Measurements from ENCODE around the gene HES4.
"Not testable (repeated sequence)": the region's sequence is repeated elsewhere in the genome, so short reads cannot be mapped to it uniquely, and the experiment has no call there.

Gene HES4

DNA sequence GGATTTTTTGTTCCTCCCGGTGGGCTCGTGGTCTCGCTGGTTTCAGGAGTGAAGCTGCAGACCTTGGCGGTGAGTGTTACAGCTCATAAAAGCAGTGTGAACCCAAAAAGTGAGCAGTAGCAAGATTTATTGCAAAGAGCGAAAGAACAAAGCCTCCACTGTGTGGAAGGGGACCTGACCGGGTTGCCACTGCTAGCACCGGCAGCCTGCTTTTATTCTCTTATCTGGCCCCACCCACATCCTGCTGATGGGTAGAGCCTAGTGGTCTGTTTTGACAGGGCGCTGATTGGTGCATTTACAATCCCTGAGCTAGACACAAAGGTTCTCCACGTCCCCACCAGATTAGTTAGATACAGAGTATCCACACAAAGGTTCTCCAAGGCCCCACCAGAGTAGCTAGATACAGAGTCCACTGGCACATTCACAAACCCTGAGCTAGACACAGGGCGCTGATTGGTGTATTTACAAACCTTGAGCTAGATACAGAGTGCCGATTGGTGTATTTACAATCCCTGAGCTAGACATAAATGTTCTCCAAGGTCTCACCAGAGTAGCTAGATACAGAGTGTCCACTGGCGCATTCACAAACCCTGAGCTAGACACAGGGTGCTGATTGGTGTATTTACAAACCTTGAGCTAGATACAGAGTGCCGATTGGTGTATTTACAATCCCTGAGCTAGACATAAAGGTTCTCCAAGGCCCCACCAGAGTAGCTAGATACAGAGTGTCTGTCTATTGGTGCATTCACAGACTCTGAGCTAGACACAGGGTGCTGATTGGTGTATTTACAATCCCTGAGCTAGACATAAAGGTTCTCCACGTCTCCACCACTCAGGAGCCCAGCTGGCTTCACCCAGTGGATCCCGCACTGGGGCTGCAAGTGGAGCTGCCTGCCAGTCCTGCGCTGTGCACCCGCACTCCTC, 17.8 kb upstream of the HES4 start:
- DNase-seq: not testable (repeated sequence)

DNA sequence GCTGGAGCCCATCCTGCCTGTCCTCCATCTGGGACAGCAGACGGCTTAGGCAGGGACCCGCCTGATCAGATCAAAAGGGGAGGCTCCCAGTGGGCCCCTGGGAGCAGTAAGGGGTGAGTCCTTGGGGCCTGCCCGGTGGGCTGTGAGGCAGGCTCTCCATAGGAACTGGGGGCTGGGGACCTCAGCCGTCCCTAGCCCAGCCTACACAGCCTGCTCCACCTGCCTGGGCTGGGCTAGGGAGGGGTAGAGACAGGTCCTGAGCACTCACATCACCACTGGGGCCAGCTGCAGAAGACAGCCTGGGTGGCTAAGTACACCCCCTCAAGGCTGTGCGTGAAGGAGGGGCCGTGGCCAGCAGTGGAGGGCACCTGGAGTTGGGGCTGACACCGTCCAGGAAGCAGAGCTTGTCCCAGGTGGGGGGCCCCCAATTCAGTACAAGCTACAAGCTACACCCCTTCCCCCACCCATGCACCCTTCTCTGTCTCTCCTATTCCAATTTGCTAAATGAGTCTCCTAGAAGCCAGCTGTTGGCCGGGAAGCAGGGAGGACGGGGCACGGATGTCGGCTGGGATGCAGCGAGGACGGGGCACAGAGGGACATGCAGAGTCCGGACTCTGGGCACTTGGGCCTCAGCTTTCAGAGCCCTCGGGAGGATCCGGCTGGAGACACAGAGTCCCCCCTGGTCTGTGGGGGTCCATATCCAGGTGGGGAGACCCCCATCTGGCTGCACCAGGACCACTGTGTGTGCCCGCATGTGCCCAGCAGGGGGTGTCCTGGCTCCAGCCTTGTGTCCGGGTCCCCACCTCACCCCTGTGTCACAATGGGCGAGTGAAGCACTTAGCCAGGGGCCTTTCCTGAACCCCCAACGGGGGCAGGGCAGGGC, 15.1 kb upstream of the HES4 start:
- DNase-seq: no peak

DNA sequence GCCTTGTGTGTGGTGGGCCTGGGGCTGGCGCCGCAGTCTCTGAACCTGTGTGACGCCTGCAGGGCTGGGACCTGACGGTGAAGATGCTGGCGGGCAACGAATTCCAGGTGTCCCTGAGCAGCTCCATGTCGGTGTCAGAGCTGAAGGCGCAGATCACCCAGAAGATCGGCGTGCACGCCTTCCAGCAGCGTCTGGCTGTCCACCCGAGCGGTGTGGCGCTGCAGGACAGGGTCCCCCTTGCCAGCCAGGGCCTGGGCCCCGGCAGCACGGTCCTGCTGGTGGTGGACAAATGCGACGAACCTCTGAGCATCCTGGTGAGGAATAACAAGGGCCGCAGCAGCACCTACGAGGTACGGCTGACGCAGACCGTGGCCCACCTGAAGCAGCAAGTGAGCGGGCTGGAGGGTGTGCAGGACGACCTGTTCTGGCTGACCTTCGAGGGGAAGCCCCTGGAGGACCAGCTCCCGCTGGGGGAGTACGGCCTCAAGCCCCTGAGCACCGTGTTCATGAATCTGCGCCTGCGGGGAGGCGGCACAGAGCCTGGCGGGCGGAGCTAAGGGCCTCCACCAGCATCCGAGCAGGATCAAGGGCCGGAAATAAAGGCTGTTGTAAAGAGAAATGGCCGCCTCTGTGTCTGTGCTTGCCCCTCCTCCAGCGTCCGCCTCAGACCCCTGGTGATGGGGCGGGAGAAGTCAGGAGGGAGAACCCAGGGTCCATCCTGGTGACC, 14.2 kb upstream of the HES4 start:
- DNase-seq: peak; percentile 46

- peak; percentile 84 for DNase-seq
Observed at GRCh38 chr1:1013105-1013921, 13.4 kb upstream of the HES4 start, which contains the start of gene ISG15. Gene ISG15, plus strand, starts transcription at chr1:1013497. Its CDS starts 77 bp downstream, at chr1:1013574.

DNA sequence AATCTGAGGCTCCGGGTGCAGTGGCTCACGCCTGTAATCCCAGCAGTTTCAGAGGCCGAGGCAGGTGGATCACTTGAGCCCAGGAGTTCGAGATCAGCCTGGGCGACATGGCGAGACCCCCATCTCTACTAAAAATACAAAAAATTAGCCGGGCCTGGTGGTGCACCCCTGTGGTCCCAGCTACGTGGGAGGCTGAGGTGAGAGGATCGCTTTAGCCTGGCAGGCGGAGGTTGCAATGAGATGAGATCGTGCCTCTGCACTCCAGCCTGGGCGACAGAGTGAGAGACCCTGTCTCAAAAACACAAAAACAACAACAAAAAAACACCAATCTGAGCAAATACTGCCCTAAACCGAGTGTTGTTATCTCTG, 12.8 kb upstream of the HES4 start:
- not testable (repeated sequence) for DNase-seq

DNA sequence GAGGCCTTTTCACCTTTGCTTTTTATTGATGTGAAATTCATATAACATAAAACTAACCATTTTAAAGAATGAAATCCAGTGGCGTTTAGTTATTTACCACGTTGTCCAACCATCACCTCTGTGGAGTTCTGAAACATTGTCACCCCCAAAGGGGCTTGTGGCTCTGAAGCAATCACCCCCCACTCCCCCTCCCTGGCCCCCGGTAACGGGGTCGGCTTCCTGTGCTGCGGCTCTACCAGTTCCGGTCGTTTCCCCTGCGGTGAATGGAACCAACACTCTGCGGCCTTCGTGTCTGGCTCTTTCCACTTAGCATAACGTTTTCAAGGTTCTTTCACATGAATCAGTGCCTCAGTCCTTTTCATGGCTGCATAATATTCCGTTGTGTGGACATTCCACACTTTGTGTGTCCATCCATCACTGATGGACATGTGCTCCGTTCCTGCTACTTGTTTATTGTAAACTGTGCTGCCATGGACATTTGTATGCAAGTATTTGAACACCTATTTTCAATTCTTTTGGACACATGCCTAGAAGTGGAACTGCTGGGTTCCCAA, 11.6 kb upstream of the HES4 start:
- no peak for DNase-seq

- DNase-seq: not testable (repeated sequence)
Observed at GRCh38 chr1:1010131-1010530, 10.2 kb upstream of the HES4 start.

- DNase-seq: no peak
Observed at GRCh38 chr1:1006305-1007159, 6.6 kb upstream of the HES4 start.

- no peak for DNase-seq
Observed at GRCh38 chr1:1005774-1006304, 5.9 kb upstream of the HES4 start.

GRCh38 chr1:1004780-1005697, 5.1 kb upstream of the HES4 start:
- no peak for DNase-seq

GRCh38 chr1:1004420-1004779, 4.5 kb upstream of the HES4 start:
- DNase-seq: no peak

DNA sequence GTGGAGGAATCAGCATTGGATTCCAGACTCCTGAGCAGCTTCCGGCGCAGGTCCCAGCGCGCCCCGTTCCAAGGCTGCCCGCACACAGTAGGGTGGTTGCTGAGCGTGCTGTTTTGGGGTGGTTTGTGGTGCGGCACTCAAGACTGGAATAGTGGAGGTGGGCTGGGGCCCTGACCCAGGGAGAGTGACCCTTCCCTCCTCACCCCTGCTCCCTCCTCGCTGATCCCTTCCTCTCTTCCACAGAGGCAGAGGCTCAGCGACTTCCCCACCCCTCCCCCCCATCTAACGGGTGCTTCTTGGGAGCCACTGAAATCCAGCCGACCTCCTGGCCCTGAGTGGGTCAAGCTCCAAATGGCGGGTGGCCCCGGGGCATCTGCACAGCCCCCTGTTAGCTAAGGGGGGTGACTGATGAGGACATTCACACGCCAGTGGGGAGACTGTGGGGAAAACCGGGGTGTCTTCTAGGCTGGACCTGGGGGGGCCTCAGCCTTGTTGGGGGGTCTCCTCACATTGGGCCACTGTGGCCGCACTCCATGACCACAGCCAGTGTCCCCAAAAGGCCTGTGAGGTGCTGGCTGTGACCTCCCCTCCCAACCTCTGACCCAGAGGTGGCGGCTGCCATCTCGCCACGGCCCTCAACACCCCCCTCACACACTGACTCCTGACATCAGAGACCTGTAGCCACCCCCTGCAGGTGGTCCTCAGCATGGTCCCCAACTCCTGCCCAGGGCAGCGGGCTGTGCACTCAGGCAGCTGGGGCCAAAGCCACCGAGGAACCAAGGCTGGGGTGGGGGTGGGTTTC, 3.9 kb upstream of the HES4 start:
- DNase-seq: no peak

GRCh38 chr1:1001057-1001783, 1.3 kb upstream of the HES4 start:
- no peak for DNase-seq

GRCh38 chr1:1000357-1001056, 610 bp upstream of the HES4 start:
- peak; percentile 71 for DNase-seq

DNA sequence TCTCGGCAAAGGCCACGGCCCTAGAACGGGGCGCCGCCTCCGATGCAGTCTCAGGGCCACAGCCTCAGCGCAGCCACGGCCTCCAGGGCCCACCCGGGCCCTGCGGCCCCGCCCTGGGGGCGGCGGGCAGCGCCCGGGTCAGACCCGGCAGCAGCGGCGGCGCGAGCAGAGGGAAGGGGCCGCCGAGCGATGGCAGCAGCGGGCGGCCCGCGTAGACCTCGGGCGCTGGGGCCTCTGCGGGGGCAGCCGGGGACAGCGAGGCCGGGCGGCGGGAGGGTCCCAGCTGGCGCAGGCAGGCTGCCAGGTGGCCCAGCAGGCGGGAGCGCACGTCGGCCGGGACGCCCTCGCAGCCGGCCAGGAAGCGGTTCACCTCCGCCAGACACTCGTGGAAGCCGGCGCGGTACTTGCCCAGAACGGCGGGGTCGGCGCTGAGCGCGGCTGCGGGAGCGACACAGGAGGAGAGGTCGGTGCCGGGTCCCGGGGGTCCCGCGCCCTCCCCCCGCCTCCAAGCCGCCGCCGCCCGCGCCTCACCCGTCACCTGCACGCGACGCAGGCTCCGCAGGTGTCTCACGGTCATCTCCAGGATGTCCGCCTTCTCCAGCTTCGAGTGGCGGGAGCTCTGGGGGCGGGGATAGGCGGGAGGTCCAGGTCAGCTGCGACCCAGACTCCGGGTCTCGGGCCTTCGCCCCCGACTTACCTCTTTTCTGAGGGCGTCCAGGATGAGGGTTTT, 737 bp downstream of the HES4 start:
- no peak for DNase-seq

GRCh38 chr1:998745-998994, 1.2 kb downstream of the HES4 start:
- DNase-seq: no peak
